Breast epithelium (tissue), 3 donors: Measurements from ENCODE around the gene COX5B.

Experiments used
- POLR2A ChIP-seq: fragments of 450-650 bp; IDR thresholded peaks from one replicate; pipeline ENCODE4 v1.6.1; 2016; ENCODE audit warnings: antibody characterized with exemption, mild to moderate bottlenecking, moderate library complexity
- TF ChIP-seq, protein P1 (sequence below), 3 donors: fragments of 450-650 bp; IDR thresholded peaks; one replicate each; pipeline ENCODE4 v1.5.1; 2016 to 2017; ENCODE audit warnings: antibody characterized with exemption in 3 of 3, mild to moderate bottlenecking in 3 of 3, moderate library complexity in 3 of 3

DNA sequence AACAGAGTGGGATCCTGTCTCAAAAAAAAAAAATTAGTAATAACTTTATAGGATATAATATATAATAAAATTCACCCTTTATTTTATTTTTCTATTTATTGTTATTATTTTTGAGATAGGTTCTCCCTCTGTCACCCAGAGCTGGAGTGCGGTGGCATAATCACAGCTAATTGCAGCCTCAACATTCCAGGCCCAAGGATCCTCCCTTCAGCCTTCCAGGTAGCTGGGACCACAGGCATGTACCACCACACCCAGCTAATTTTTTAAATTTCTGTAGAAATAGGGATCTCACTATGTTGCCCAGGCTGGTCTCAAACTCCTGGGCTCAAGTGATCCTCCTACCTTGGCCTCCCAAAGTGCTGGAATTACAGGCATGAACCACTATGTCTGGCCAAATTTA, 24.6 kb downstream of the COX5B start:
- no peak for TF ChIP-seq POLR2A
- TF ChIP-seq, protein P1, sequence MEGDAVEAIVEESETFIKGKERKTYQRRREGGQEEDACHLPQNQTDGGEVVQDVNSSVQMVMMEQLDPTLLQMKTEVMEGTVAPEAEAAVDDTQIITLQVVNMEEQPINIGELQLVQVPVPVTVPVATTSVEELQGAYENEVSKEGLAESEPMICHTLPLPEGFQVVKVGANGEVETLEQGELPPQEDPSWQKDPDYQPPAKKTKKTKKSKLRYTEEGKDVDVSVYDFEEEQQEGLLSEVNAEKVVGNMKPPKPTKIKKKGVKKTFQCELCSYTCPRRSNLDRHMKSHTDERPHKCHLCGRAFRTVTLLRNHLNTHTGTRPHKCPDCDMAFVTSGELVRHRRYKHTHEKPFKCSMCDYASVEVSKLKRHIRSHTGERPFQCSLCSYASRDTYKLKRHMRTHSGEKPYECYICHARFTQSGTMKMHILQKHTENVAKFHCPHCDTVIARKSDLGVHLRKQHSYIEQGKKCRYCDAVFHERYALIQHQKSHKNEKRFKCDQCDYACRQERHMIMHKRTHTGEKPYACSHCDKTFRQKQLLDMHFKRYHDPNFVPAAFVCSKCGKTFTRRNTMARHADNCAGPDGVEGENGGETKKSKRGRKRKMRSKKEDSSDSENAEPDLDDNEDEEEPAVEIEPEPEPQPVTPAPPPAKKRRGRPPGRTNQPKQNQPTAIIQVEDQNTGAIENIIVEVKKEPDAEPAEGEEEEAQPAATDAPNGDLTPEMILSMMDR (IDR thresholded peaks at IDR 0.05), result no peak
